ENCODE results near the gene SHISA6. TPM values are rescaled to one million over a fixed set of nuclear protein-coding genes. Genes with fewer than 3 reads are reported as not detected.

The SHISA6 gene
- total RNA-seq, 1 donor from 2014 or later = 2.1 TPM

GRCh38 chr17:11239379-11239970 lies 1.5 kb upstream of the SHISA6 start:
- peaks cover 35 to 47% (median 36%) of the 10 kb centered on the region in 3 donors for H3K27me3 ChIP-seq (ENCODE audit: control insufficient read depth in 3 of 3, insufficient read depth in 3 of 3, low read length in 3 of 3)
- H3K9me3 ChIP-seq (ENCODE audit: control insufficient read depth in 3 of 3, low read length in 3 of 3) = no peaks in the 10 kb centered on the region
- no peak overlapping the region for H3K9ac ChIP-seq (ENCODE audit: low read depth in 1 of 3, low read length in 3 of 3)
- peak overlapping the region in 2 of 3 donors; percentile 13 to 43 for H3K4me3 ChIP-seq (ENCODE audit: low read length in 3 of 3)
- H3K36me3 ChIP-seq (ENCODE audit: control insufficient read depth in 3 of 3, insufficient read depth in 3 of 3, low read length in 3 of 3) = no peaks in the 10 kb centered on the region
- H3K27ac ChIP-seq (ENCODE audit: low read depth, low read length) = no peak overlapping the region
- no peaks in the 10 kb centered on the region for H3K4me1 ChIP-seq (ENCODE audit: control insufficient read depth in 3 of 3, insufficient read depth in 3 of 3, low read length in 3 of 3)

GRCh38 chr17:11240041-11240840 lies 772 bp upstream of the SHISA6 start:
- H3K4me3 ChIP-seq (ENCODE audit: low read length in 3 of 3) = peak overlapping the region in 2 of 3 donors; percentile 22 to 43
- H3K9ac ChIP-seq (ENCODE audit: low read depth in 1 of 3, low read length in 3 of 3) = no peak overlapping the region
- peaks cover 35 to 51% (median 36%) of the 10 kb centered on the region in 3 donors for H3K27me3 ChIP-seq (ENCODE audit: control insufficient read depth in 3 of 3, insufficient read depth in 3 of 3, low read length in 3 of 3)
- H3K27ac ChIP-seq (ENCODE audit: low read depth, low read length) = no peak overlapping the region
- peaks cover 0 to 2% (median 0%) of the 10 kb centered on the region in 3 donors for H3K9me3 ChIP-seq (ENCODE audit: control insufficient read depth in 3 of 3, low read length in 3 of 3)
- H3K36me3 ChIP-seq (ENCODE audit: control insufficient read depth in 3 of 3, insufficient read depth in 3 of 3, low read length in 3 of 3) = no peaks in the 10 kb centered on the region
- H3K4me1 ChIP-seq (ENCODE audit: control insufficient read depth in 3 of 3, insufficient read depth in 3 of 3, low read length in 3 of 3) = no peaks in the 10 kb centered on the region

GRCh38 chr17:11241611-11242226 lies 706 bp downstream of the SHISA6 start:
- Histone ChIP-seq H3K4me3 (ENCODE audit: low read length in 3 of 3) (peak overlapping the region in 1 of 3 donors; percentile 35), H3K4me1 (ENCODE audit: control insufficient read depth in 3 of 3, insufficient read depth in 3 of 3, low read length in 3 of 3) (no peaks in the 10 kb centered on the region), H3K27ac (ENCODE audit: low read depth, low read length) (no peak overlapping the region), H3K9ac (ENCODE audit: low read depth in 1 of 3, low read length in 3 of 3) (no peak overlapping the region), H3K36me3 (ENCODE audit: control insufficient read depth in 3 of 3, insufficient read depth in 3 of 3, low read length in 3 of 3) (no peaks in the 10 kb centered on the region), H3K27me3 (ENCODE audit: control insufficient read depth in 3 of 3, insufficient read depth in 3 of 3, low read length in 3 of 3) (peaks cover 35 to 51% (median 36%) of the 10 kb centered on the region in 3 donors), H3K9me3 (ENCODE audit: control insufficient read depth in 3 of 3, low read length in 3 of 3) (peaks cover 0 to 2% (median 0%) of the 10 kb centered on the region in 3 donors)

GRCh38 chr17:11242411-11242810 lies 1.4 kb downstream of the SHISA6 start:
- Histone ChIP-seq H3K4me1 (ENCODE audit: control insufficient read depth in 3 of 3, insufficient read depth in 3 of 3, low read length in 3 of 3) (no peaks in the 10 kb centered on the region), H3K27me3 (ENCODE audit: control insufficient read depth in 3 of 3, insufficient read depth in 3 of 3, low read length in 3 of 3) (peaks cover 35 to 51% (median 36%) of the 10 kb centered on the region in 3 donors), H3K27ac (ENCODE audit: low read depth, low read length) (no peak overlapping the region), H3K4me3 (ENCODE audit: low read length in 3 of 3) (peak overlapping the region in 1 of 3 donors; percentile 4), H3K9me3 (ENCODE audit: control insufficient read depth in 3 of 3, low read length in 3 of 3) (peaks cover 0 to 2% (median 0%) of the 10 kb centered on the region in 3 donors), H3K36me3 (ENCODE audit: control insufficient read depth in 3 of 3, insufficient read depth in 3 of 3, low read length in 3 of 3) (no peaks in the 10 kb centered on the region), H3K9ac (ENCODE audit: low read depth in 1 of 3, low read length in 3 of 3) (no peak overlapping the region)

- Histone ChIP-seq H3K4me1 (ENCODE audit: control insufficient read depth in 3 of 3, insufficient read depth in 3 of 3, low read length in 3 of 3) (no peaks in the 10 kb centered on the region), H3K9ac (ENCODE audit: low read depth in 1 of 3, low read length in 3 of 3) (no peak overlapping the region), H3K9me3 (ENCODE audit: control insufficient read depth in 3 of 3, low read length in 3 of 3) (peaks cover 0 to 2% (median 0%) of the 10 kb centered on the region in 3 donors), H3K4me3 (ENCODE audit: low read length in 3 of 3) (no peak overlapping the region), H3K27ac (ENCODE audit: low read depth, low read length) (peak overlapping the region; percentile 7), H3K27me3 (ENCODE audit: control insufficient read depth in 3 of 3, insufficient read depth in 3 of 3, low read length in 3 of 3) (peaks cover 25 to 40% (median 27%) of the 10 kb centered on the region in 3 donors), H3K36me3 (ENCODE audit: control insufficient read depth in 3 of 3, insufficient read depth in 3 of 3, low read length in 3 of 3) (no peaks in the 10 kb centered on the region)
Observed at GRCh38 chr17:11244776-11245175, 3.8 kb downstream of the SHISA6 start.

GRCh38 chr17:11245187-11245586 lies 4.2 kb downstream of the SHISA6 start:
- Histone ChIP-seq H3K4me3 (ENCODE audit: low read length in 3 of 3) (no peak overlapping the region), H3K9me3 (ENCODE audit: control insufficient read depth in 3 of 3, low read length in 3 of 3) (peaks cover 0 to 2% (median 0%) of the 10 kb centered on the region in 3 donors), H3K27ac (ENCODE audit: low read depth, low read length) (peak overlapping the region; percentile 7), H3K4me1 (ENCODE audit: control insufficient read depth in 3 of 3, insufficient read depth in 3 of 3, low read length in 3 of 3) (no peaks in the 10 kb centered on the region), H3K9ac (ENCODE audit: low read depth in 1 of 3, low read length in 3 of 3) (no peak overlapping the region), H3K27me3 (ENCODE audit: control insufficient read depth in 3 of 3, insufficient read depth in 3 of 3, low read length in 3 of 3) (peaks cover 21 to 36% (median 27%) of the 10 kb centered on the region in 3 donors), H3K36me3 (ENCODE audit: control insufficient read depth in 3 of 3, insufficient read depth in 3 of 3, low read length in 3 of 3) (no peaks in the 10 kb centered on the region)

- H3K27me3 ChIP-seq (ENCODE audit: control insufficient read depth in 3 of 3, insufficient read depth in 3 of 3, low read length in 3 of 3) = peaks cover 21 to 34% (median 27%) of the 10 kb centered on the region in 3 donors
- no peak overlapping the region for H3K9ac ChIP-seq (ENCODE audit: low read depth in 1 of 3, low read length in 3 of 3)
- H3K36me3 ChIP-seq (ENCODE audit: control insufficient read depth in 3 of 3, insufficient read depth in 3 of 3, low read length in 3 of 3) = no peaks in the 10 kb centered on the region
- no peak overlapping the region for H3K27ac ChIP-seq (ENCODE audit: low read depth, low read length)
- H3K4me1 ChIP-seq (ENCODE audit: control insufficient read depth in 3 of 3, insufficient read depth in 3 of 3, low read length in 3 of 3) = no peaks in the 10 kb centered on the region
- H3K4me3 ChIP-seq (ENCODE audit: low read length in 3 of 3) = no peak overlapping the region
- H3K9me3 ChIP-seq (ENCODE audit: control insufficient read depth in 3 of 3, low read length in 3 of 3) = peaks cover 0 to 2% (median 0%) of the 10 kb centered on the region in 3 donors
Observed at GRCh38 chr17:11245791-11246190, 4.8 kb downstream of the SHISA6 start.

- H3K27me3 ChIP-seq (ENCODE audit: control insufficient read depth in 3 of 3, insufficient read depth in 3 of 3, low read length in 3 of 3) = no peaks in the 10 kb centered on the region
- no peaks in the 10 kb centered on the region for H3K9me3 ChIP-seq (ENCODE audit: control insufficient read depth in 3 of 3, low read length in 3 of 3)
Observed at GRCh38 chr17:11250161-11250560, 9.1 kb downstream of the SHISA6 start.

GRCh38 chr17:11251561-11252107 lies 10.6 kb downstream of the SHISA6 start:
- Histone ChIP-seq H3K4me1 (ENCODE audit: control insufficient read depth in 3 of 3, insufficient read depth in 3 of 3, low read length in 3 of 3) (no peaks in the 10 kb centered on the region), H3K9ac (ENCODE audit: low read depth in 1 of 3, low read length in 3 of 3) (no peak overlapping the region), H3K4me3 (ENCODE audit: low read length in 3 of 3) (no peak overlapping the region), H3K36me3 (ENCODE audit: control insufficient read depth in 3 of 3, insufficient read depth in 3 of 3, low read length in 3 of 3) (no peaks in the 10 kb centered on the region), H3K27me3 (ENCODE audit: control insufficient read depth in 3 of 3, insufficient read depth in 3 of 3, low read length in 3 of 3) (no peaks in the 10 kb centered on the region), H3K9me3 (ENCODE audit: control insufficient read depth in 3 of 3, low read length in 3 of 3) (no peaks in the 10 kb centered on the region), H3K27ac (ENCODE audit: low read depth, low read length) (no peak overlapping the region)

More at GRCh38 chr17:11250161-11250560, 9.1 kb downstream of the SHISA6 start:
- no peak overlapping the region for H3K4me3 ChIP-seq (ENCODE audit: low read length in 3 of 3)
- H3K4me1 ChIP-seq (ENCODE audit: control insufficient read depth in 3 of 3, insufficient read depth in 3 of 3, low read length in 3 of 3) = no peaks in the 10 kb centered on the region
- no peaks in the 10 kb centered on the region for H3K36me3 ChIP-seq (ENCODE audit: control insufficient read depth in 3 of 3, insufficient read depth in 3 of 3, low read length in 3 of 3)
- no peak overlapping the region for H3K9ac ChIP-seq (ENCODE audit: low read depth in 1 of 3, low read length in 3 of 3)
- H3K27ac ChIP-seq (ENCODE audit: low read depth, low read length) = no peak overlapping the region

All from skeletal muscle tissue (tissue), 4 donors.